Tibial nerve (tissue), 4 donors: ENCODE data around the gene GNGT1. TPM values are rescaled to one million over a fixed set of nuclear protein-coding genes. Genes with fewer than 3 reads are reported as not detected.
"Not testable (repeated sequence)": the region's sequence is repeated elsewhere in the genome, so short reads cannot be mapped to it uniquely, and the experiment has no call there.

Experiments used
- DNase-seq, 2 donors: peaks; one replicate each; pipeline ENCODE4 v3.0.0-alpha.2; 2019; ENCODE audit warnings: low spot score in 2 of 2
- H3K27ac ChIP-seq, 4 donors: fragments of 200-600 bp; sonication (generic) in 3 of 4; one replicate each; pipeline ENCODE4 v1.5.1; 2017 to 2019; ENCODE audit warnings: mild to moderate bottlenecking in 1 of 4
- H3K27me3 ChIP-seq, 2 donors: fragments of 200-600 bp; sonication (generic) in 1 of 2; one replicate each; pipeline versions ENCODE4 v1.5.1 to v1.6.0; 2017 to 2019
- H3K36me3 ChIP-seq, 3 donors: fragments of 200-600 bp; sonication (generic); one replicate each; pipeline ENCODE4 v1.5.1; 2018 to 2019
- H3K4me1 ChIP-seq, 4 donors: fragments of 200-600 bp; sonication (generic) in 3 of 4; one replicate each; pipeline ENCODE4 v1.5.1; 2017 to 2019
- H3K4me3 ChIP-seq, 4 donors: fragments of 200-600 bp; sonication (generic) in 3 of 4; one replicate each; pipeline ENCODE4 v1.5.1; 2017 to 2019; ENCODE audit warnings: mild to moderate bottlenecking in 1 of 4, moderate library complexity in 1 of 4
- H3K9me3 ChIP-seq, 4 donors: fragments of 200-600 bp; sonication (generic) in 3 of 4; one replicate each; pipeline ENCODE4 v1.5.1; 2017 to 2019
- EP300 ChIP-seq, 2 donors: sonication (generic); formaldehyde crosslinking; IDR thresholded peaks; one replicate each; pipeline ENCODE4 v1.6.1; 2017; ENCODE audit warnings: antibody characterized with exemption in 2 of 2, mild to moderate bottlenecking in 1 of 2
- POLR2A ChIP-seq, 2 donors: fragments of 450-650 bp; IDR thresholded peaks; one replicate each; pipeline ENCODE4 v1.6.1; 2017; ENCODE audit warnings: antibody characterized with exemption in 2 of 2, mild to moderate bottlenecking in 2 of 2, moderate library complexity in 2 of 2
- WGBS, 2 donors: methylation state at CpG; one replicate each; pipeline ENCODE4 v1.1.5; 2018; 5-methylcytosine and 5-hydroxymethylcytosine counted together
- total RNA-seq, 4 donors: library from RNA; depleted of rRNA; stranded (reverse); fragments of >200 nt; gene quantifications; one replicate each; pipeline ENCODE4 v1.1.0, GENCODE V29; 2016
- TF ChIP-seq, protein P1 (sequence below), 5 experiments: fragments of 200-600 bp in 3 of 5; fragments of 450-650 bp in 2 of 5; sonication (generic) in 3 of 5; IDR thresholded peaks; one replicate each; pipeline ENCODE4 v1.5.1; 2016 to 2019; ENCODE audit warnings: antibody characterized with exemption in 5 of 5, mild to moderate bottlenecking in 3 of 5, moderate library complexity in 2 of 5

Gene GNGT1
- total RNA-seq, 4 donors from 2014 or later: not detected

- Histone ChIP-seq H3K36me3 (no peaks in the 10 kb centered on the region), H3K27ac (no peak overlapping the region), H3K4me3 (no peak overlapping the region), H3K9me3 (no peaks in the 10 kb centered on the region), H3K4me1 (no peaks in the 10 kb centered on the region), H3K27me3 (no peaks in the 10 kb centered on the region)
- no peak for TF ChIP-seq EP300 (IDR thresholded peaks at IDR 0.05)
- TF ChIP-seq, protein P1, sequence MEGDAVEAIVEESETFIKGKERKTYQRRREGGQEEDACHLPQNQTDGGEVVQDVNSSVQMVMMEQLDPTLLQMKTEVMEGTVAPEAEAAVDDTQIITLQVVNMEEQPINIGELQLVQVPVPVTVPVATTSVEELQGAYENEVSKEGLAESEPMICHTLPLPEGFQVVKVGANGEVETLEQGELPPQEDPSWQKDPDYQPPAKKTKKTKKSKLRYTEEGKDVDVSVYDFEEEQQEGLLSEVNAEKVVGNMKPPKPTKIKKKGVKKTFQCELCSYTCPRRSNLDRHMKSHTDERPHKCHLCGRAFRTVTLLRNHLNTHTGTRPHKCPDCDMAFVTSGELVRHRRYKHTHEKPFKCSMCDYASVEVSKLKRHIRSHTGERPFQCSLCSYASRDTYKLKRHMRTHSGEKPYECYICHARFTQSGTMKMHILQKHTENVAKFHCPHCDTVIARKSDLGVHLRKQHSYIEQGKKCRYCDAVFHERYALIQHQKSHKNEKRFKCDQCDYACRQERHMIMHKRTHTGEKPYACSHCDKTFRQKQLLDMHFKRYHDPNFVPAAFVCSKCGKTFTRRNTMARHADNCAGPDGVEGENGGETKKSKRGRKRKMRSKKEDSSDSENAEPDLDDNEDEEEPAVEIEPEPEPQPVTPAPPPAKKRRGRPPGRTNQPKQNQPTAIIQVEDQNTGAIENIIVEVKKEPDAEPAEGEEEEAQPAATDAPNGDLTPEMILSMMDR (IDR thresholded peaks at IDR 0.05): peak; percentile 56 to 78 (median 68)
- no peak for TF ChIP-seq POLR2A (IDR thresholded peaks at IDR 0.05)
- WGBS, 2 donors: 97 to 100% methylated on average over 1 of the region's 1 CpG
- DNase-seq: no peak
Measured at GRCh38 chr7:93902777-93903423, 3.5 kb upstream of the GNGT1 start.

GRCh38 chr7:93910076-93910994, 4.0 kb downstream of the GNGT1 start:
- Histone ChIP-seq H3K4me3 (no peak overlapping the region), H3K36me3 (no peaks in the 10 kb centered on the region), H3K27me3 (no peaks in the 10 kb centered on the region), H3K4me1 (peaks cover 0 to 20% (median 0%) of the 10 kb centered on the region in 4 donors), H3K9me3 (no peaks in the 10 kb centered on the region), H3K27ac (peak overlapping the region in 3 of 4 donors; percentile 6 to 59 (median 38))
- DNase-seq: peak in 1 of 2 donors; percentile 70
- WGBS, 2 donors: 11 to 24% methylated on average over 3 of the region's 3 CpGs
- TF ChIP-seq, protein P1 (IDR thresholded peaks at IDR 0.05): no peak
- TF ChIP-seq POLR2A (IDR thresholded peaks at IDR 0.05) (no peak), EP300 (IDR thresholded peaks at IDR 0.05) (peak in 1 of 2 donors; percentile 50)

DNA sequence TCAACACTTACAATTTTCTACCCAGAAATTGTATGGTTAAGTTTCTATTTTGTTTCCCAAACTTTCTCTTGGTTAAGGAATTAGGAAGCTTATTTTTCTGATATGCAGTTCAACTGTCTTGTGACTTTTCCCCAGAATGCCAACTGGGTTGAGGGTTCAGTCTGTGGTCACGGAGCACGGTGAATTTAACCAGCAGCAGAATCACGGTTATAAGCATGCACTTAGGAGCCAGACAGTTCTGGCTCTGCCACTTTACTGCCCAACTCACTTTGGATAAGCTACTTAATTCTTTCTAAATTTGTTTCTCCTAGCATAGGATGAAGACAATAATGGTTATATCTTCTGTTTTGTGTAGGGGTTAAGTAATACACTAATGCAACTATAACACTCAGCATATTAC, 4.9 kb downstream of the GNGT1 start:
- not testable (repeated sequence) for H3K4me3 ChIP-seq, H3K9me3 ChIP-seq, DNase-seq, H3K27me3 ChIP-seq, H3K36me3 ChIP-seq
- Histone ChIP-seq H3K27ac (peak overlapping the region in 1 of 4 donors; percentile 44), H3K4me1 (peaks cover 0 to 20% (median 0%) of the 10 kb centered on the region in 4 donors)
- WGBS, 2 donors: 10 to 23% methylated on average over 3 of the region's 3 CpGs

GRCh38 chr7:93911661-93912060, 5.3 kb downstream of the GNGT1 start:
- H3K9me3 ChIP-seq, H3K27me3 ChIP-seq, DNase-seq, H3K36me3 ChIP-seq, H3K4me3 ChIP-seq, H3K27ac ChIP-seq: not testable (repeated sequence)
- H3K4me1 ChIP-seq: peaks cover 0 to 20% (median 0%) of the 10 kb centered on the region in 4 donors

DNA sequence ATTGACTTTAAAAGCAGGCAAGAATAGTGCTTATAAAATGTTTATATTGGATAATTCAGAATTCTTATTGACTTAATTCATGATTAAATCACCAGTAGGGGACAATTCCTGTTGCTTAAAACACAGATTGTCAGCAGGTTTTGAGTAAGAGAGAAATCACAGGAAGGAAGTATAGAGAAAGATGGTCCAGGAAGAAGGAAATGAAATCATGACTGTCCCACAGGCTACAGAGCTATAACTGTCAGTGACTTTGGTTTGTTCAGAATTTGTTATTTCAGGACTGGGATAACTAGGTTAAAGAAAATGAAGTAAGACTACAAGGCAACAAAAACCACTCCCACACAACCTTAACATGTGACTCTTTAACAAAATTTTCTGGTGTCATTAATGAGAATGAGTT, 6.8 kb downstream of the GNGT1 start:
- Histone ChIP-seq H3K4me1 (peaks cover 0 to 20% (median 0%) of the 10 kb centered on the region in 4 donors), H3K4me3 (no peak overlapping the region), H3K9me3 (no peaks in the 10 kb centered on the region), H3K27me3 (no peaks in the 10 kb centered on the region), H3K27ac (no peak overlapping the region), H3K36me3 (no peaks in the 10 kb centered on the region)
- DNase-seq: no peak
- TF ChIP-seq, protein P1 (IDR thresholded peaks at IDR 0.05): no peak
- TF ChIP-seq POLR2A (IDR thresholded peaks at IDR 0.05) (no peak), EP300 (IDR thresholded peaks at IDR 0.05) (no peak)

DNA sequence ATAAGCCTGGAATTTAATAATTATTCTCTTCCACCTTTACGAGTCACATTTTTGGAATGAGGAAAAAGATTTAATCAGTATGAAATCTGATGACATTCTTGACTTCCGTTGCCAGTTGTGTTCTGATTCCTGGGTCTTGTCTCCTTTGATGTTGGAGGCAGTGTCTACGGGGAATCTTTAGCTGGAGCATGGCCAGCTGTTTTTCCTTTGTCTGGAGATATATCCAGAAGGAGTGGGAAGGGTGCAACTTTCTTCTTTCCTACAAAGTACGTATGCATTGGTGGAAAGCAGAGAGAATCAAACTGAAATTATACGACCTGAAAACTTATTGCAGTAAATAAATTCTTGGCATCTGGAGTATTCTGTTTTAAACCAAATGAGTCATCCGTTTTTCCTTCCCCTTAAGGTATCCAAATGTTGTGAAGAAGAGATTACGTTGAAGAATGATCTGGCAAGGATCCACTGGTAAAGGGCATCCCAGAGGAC, 8.3 kb downstream of the GNGT1 start:
- no peak for TF ChIP-seq EP300 (IDR thresholded peaks at IDR 0.05)
- no peak for TF ChIP-seq POLR2A (IDR thresholded peaks at IDR 0.05)
- TF ChIP-seq, protein P1 (IDR thresholded peaks at IDR 0.05): no peak
- Histone ChIP-seq H3K27ac (peak overlapping the region in 2 of 4 donors; percentile 50 to 58), H3K4me1 (peaks cover 0 to 20% (median 0%) of the 10 kb centered on the region in 4 donors), H3K9me3 (no peaks in the 10 kb centered on the region), H3K27me3 (no peaks in the 10 kb centered on the region), H3K36me3 (no peaks in the 10 kb centered on the region), H3K4me3 (no peak overlapping the region)
- no peak for DNase-seq
- 28 to 36% methylated on average over 7 of the region's 7 CpGs for WGBS, 2 donors

- H3K9me3 ChIP-seq, DNase-seq, H3K36me3 ChIP-seq, H3K4me3 ChIP-seq, H3K27ac ChIP-seq, H3K27me3 ChIP-seq: not testable (repeated sequence)
- H3K4me1 ChIP-seq: peaks cover 0 to 14% (median 0%) of the 10 kb centered on the region in 4 donors
- WGBS, 2 donors: 44 to 71% methylated on average over 3 of the region's 3 CpGs
Measured at GRCh38 chr7:93915206-93915842, 9.0 kb downstream of the GNGT1 start.

DNA sequence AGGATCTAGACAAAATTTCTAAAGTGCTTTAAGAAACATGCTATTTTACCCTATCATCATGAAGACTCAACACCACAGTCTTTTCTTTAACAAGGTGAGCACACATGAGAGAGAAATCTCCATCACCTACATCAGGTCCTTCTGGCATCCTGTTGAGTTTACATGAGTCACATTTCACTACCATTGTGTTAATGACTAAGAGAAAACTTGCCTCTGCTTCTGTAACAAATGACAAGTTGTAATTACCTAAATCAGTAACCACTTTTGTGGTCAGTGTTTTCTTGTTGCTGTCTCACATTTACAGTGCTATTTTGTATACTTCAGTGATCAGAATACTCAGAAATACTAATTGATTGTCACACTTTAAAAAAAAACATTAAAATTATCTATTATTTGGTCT, 9.5 kb downstream of the GNGT1 start:
- not testable (repeated sequence) for H3K9me3 ChIP-seq, H3K27ac ChIP-seq, H3K27me3 ChIP-seq, H3K36me3 ChIP-seq, H3K4me3 ChIP-seq, DNase-seq
- H3K4me1 ChIP-seq: peaks cover 0 to 11% (median 0%) of the 10 kb centered on the region in 4 donors
